Gastroesophageal sphincter (tissue), 4 donors: ENCODE data around the gene GABBR2. TPM values are rescaled to one million over a fixed set of nuclear protein-coding genes. Genes with fewer than 3 reads are reported as not detected.

Experiments
- ATAC-seq: fragments of 150-250 bp; one replicate; pipeline ENCODE4 v1.9.1; 2016; ENCODE audit warnings: mild to moderate bottlenecking, moderate library complexity
- H3K27ac ChIP-seq, 4 donors: fragments of 200-600 bp; sonication (generic) in 3 of 4; 1 replicate in 3 of 4; 2 replicates in 1 of 4; pipeline ENCODE4 v1.5.1; 2016 to 2019
- H3K27me3 ChIP-seq: fragments of 200-600 bp; sonication (generic); one replicate; pipeline ENCODE4 v1.5.1; 2019
- H3K36me3 ChIP-seq, 2 donors: fragments of 200-600 bp; sonication (generic); one replicate each; pipeline ENCODE4 v1.5.1; 2019; ENCODE audit warnings: control low read depth in 1 of 2
- H3K4me1 ChIP-seq, 3 donors: fragments of 200-600 bp; sonication (generic); 1 replicate in 2 of 3; 2 replicates in 1 of 3; pipeline ENCODE4 v1.5.1; 2016 to 2019; ENCODE audit warnings: control low read depth in 2 of 3
- H3K4me3 ChIP-seq, 2 donors: fragments of 200-600 bp; sonication (generic); one replicate each; pipeline ENCODE4 v1.5.1; 2019; ENCODE audit warnings: mild to moderate bottlenecking in 1 of 2, moderate library complexity in 1 of 2
- H3K9me3 ChIP-seq, 3 donors: fragments of 200-600 bp; sonication (generic); one replicate each; pipeline ENCODE4 v1.5.1; 2017 to 2019; ENCODE audit warnings: control low read depth in 2 of 3
- EP300 ChIP-seq: sonication (generic); formaldehyde crosslinking; IDR thresholded peaks from one replicate; pipeline ENCODE4 v1.6.1; 2017; ENCODE audit warnings: antibody characterized with exemption, mild to moderate bottlenecking
- POLR2A ChIP-seq, 2 donors: fragments of 450-650 bp; IDR thresholded peaks; one replicate each; pipeline ENCODE4 v1.6.1; 2017; ENCODE audit warnings: antibody characterized with exemption in 2 of 2, mild to moderate bottlenecking in 2 of 2, moderate library complexity in 1 of 2
- POLR2AphosphoS5 ChIP-seq: sonication (generic); formaldehyde crosslinking; IDR thresholded peaks from one replicate; pipeline ENCODE4 v1.6.1; 2017; ENCODE audit warnings: antibody characterized with exemption
- WGBS, 2 donors: methylation state at CpG; one replicate each; pipeline ENCODE4 v1.1.5; 2018; ENCODE audit warnings: low coverage in 1 of 2; 5-methylcytosine and 5-hydroxymethylcytosine counted together
- total RNA-seq, 4 donors: library from RNA; depleted of rRNA; stranded (reverse); fragments of >200 nt; gene quantifications; one replicate each; pipeline ENCODE4 v1.1.0, GENCODE V29; 2016
- TF ChIP-seq, protein P1 (sequence below), 4 experiments: fragments of 200-600 bp in 2 of 4; fragments of 450-650 bp in 2 of 4; sonication (generic) in 1 of 4; IDR thresholded peaks; one replicate each; pipeline ENCODE4 v1.5.1; 2017 to 2019; ENCODE audit warnings: antibody characterized with exemption in 4 of 4, mild to moderate bottlenecking in 2 of 4, moderate library complexity in 2 of 4

The GABBR2 gene
- total RNA-seq, 4 donors from 2014 or later = 0.04 to 0.25 TPM; not detected in 2

GRCh38 chr9:98747476-98747875 lies 38.7 kb upstream of the GABBR2 start:
- Histone ChIP-seq H3K27ac (no peak overlapping the region), H3K36me3 (peaks cover 0 to 93% of the 10 kb centered on the region in 2 donors), H3K4me3 (no peak overlapping the region), H3K9me3 (no peaks in the 10 kb centered on the region), H3K27me3 (no peaks in the 10 kb centered on the region), H3K4me1 (no peaks in the 10 kb centered on the region)
- WGBS, 2 donors = 93 to 100% methylated on average over 1 to 5 of the region's 5 CpGs
- no peak for TF ChIP-seq POLR2A (IDR thresholded peaks at IDR 0.05)
- TF ChIP-seq, protein P1, sequence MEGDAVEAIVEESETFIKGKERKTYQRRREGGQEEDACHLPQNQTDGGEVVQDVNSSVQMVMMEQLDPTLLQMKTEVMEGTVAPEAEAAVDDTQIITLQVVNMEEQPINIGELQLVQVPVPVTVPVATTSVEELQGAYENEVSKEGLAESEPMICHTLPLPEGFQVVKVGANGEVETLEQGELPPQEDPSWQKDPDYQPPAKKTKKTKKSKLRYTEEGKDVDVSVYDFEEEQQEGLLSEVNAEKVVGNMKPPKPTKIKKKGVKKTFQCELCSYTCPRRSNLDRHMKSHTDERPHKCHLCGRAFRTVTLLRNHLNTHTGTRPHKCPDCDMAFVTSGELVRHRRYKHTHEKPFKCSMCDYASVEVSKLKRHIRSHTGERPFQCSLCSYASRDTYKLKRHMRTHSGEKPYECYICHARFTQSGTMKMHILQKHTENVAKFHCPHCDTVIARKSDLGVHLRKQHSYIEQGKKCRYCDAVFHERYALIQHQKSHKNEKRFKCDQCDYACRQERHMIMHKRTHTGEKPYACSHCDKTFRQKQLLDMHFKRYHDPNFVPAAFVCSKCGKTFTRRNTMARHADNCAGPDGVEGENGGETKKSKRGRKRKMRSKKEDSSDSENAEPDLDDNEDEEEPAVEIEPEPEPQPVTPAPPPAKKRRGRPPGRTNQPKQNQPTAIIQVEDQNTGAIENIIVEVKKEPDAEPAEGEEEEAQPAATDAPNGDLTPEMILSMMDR (IDR thresholded peaks at IDR 0.05) = no peak
- TF ChIP-seq EP300 = no peak
- no peak for TF ChIP-seq POLR2AphosphoS5
- ATAC-seq = no peak

GRCh38 chr9:98745470-98745869 lies 36.7 kb upstream of the GABBR2 start:
- Histone ChIP-seq H3K9me3 (no peaks in the 10 kb centered on the region), H3K4me1 (no peaks in the 10 kb centered on the region), H3K27me3 (no peaks in the 10 kb centered on the region), H3K36me3 (peaks cover 0 to 81% of the 10 kb centered on the region in 2 donors), H3K27ac (no peak overlapping the region), H3K4me3 (no peak overlapping the region)
- WGBS, 2 donors = 77 to 83% methylated on average over 4 to 7 of the region's 7 CpGs
- no peak for ATAC-seq
- TF ChIP-seq, protein P1 (IDR thresholded peaks at IDR 0.05) = no peak
- TF ChIP-seq POLR2AphosphoS5 (no peak), POLR2A (IDR thresholded peaks at IDR 0.05) (no peak), EP300 (no peak)

GRCh38 chr9:98743818-98744611 lies 35.3 kb upstream of the GABBR2 start:
- H3K27me3 ChIP-seq = no peaks in the 10 kb centered on the region
- H3K36me3 ChIP-seq = peaks cover 0 to 76% of the 10 kb centered on the region in 2 donors
- H3K9me3 ChIP-seq = no peaks in the 10 kb centered on the region
- H3K27ac ChIP-seq = no peak overlapping the region
- TF ChIP-seq POLR2AphosphoS5 (no peak), EP300 (no peak), POLR2A (IDR thresholded peaks at IDR 0.05) (no peak)
- TF ChIP-seq, protein P1 (IDR thresholded peaks at IDR 0.05) = no peak
- ATAC-seq = no peak
- WGBS, 2 donors = 88 to 90% methylated on average over 4 to 7 of the region's 14 CpGs
- H3K4me1 ChIP-seq = no peaks in the 10 kb centered on the region
- no peak overlapping the region for H3K4me3 ChIP-seq

DNA sequence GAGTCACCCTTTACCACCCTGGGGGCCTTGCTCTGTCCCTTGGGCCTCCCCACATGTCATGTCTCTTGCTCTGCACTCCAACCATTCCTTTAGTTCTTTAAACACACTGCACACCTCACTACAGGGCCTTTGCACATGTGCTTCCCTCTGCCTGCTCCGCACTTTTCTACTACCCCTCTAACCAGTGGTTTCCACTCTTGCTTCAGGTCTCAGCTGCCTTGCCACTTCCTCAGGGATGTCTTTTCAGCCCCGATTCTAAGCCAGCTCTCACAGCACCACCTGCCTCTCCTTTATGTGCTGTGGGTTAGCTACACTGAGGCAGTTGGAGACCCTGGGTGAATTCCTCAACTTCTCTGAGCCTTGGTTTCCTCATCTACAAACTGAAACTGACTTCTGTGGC lies 34.6 kb upstream of the GABBR2 start:
- TF ChIP-seq EP300 (no peak), POLR2A (IDR thresholded peaks at IDR 0.05) (no peak), POLR2AphosphoS5 (no peak)
- TF ChIP-seq, protein P1 (IDR thresholded peaks at IDR 0.05) = no peak
- no peak for ATAC-seq
- Histone ChIP-seq H3K4me1 (no peaks in the 10 kb centered on the region), H3K36me3 (peaks cover 0 to 75% of the 10 kb centered on the region in 2 donors), H3K27me3 (no peaks in the 10 kb centered on the region), H3K9me3 (no peaks in the 10 kb centered on the region), H3K27ac (no peak overlapping the region), H3K4me3 (no peak overlapping the region)
- WGBS, 2 donors = 94 to 100% methylated on average over 1 to 2 of the region's 2 CpGs
